Fibroblast of lung (primary cell): ENCODE data around the gene NPS. TPM values are rescaled to one million over a fixed set of nuclear protein-coding genes. Genes with fewer than 3 reads are reported as not detected.

Experiments
- DNase-seq, 2 donors: peaks; one replicate each; pipeline versions ENCODE4 v3.0.0 to v3.0.0-alpha.2; 2010; ENCODE audit warnings: low read depth in 2 of 2
- H2AFZ ChIP-seq: 2 replicates; pipeline ENCODE4 v1.5.1; 2012; ENCODE audit warnings: low read length, control low read depth, inconsistent platforms
- H3K27ac ChIP-seq: 2 replicates; pipeline ENCODE4 v1.5.1; 2011; ENCODE audit warnings: low read length, control low read depth; ENCODE audit not compliant: insufficient read depth
- H3K27me3 ChIP-seq: 2 replicates; pipeline ENCODE4 v1.5.1; 2011; ENCODE audit warnings: mild to moderate bottlenecking, low read length; ENCODE audit not compliant: control insufficient read depth, insufficient read depth
- H3K36me3 ChIP-seq: 2 replicates; pipeline ENCODE4 v1.5.1; 2011; ENCODE audit warnings: low read length; ENCODE audit not compliant: control insufficient read depth, insufficient read depth
- H3K4me1 ChIP-seq: 2 replicates; pipeline ENCODE4 v1.5.1; 2011; ENCODE audit warnings: low read length; ENCODE audit not compliant: control insufficient read depth, insufficient read depth; ENCODE audit errors: extremely low read depth
- H3K4me2 ChIP-seq: 2 replicates; pipeline ENCODE4 v1.5.1; 2011; ENCODE audit warnings: low read length, control low read depth; ENCODE audit not compliant: insufficient read depth; ENCODE audit errors: extremely low read depth
- H3K4me3 ChIP-seq, 4 experiments: fragments of 200-600 bp in 1 of 4; sonication (generic) in 1 of 4; replicated peaks in 1 of 4; 2 replicates each; pipeline ENCODE4 v1.5.1; 2011 to 2016; ENCODE audit warnings: low read length in 4 of 4, low read depth in 3 of 4, mild to moderate bottlenecking in 3 of 4, control low read depth in 2 of 4, inconsistent platforms in 1 of 4, mixed read lengths in 1 of 4; ENCODE audit not compliant: insufficient read depth in 1 of 4; ENCODE audit errors: control extremely low read depth in 1 of 4
- H3K79me2 ChIP-seq: 2 replicates; pipeline ENCODE4 v1.5.1; 2012; ENCODE audit warnings: mild to moderate bottlenecking, low read length, inconsistent platforms; ENCODE audit not compliant: control insufficient read depth, insufficient read depth
- H3K9ac ChIP-seq: 2 replicates; pipeline ENCODE4 v1.5.1; 2011; ENCODE audit warnings: mild to moderate bottlenecking, low read length, control low read depth; ENCODE audit not compliant: insufficient read depth
- H3K9me3 ChIP-seq: 2 replicates; pipeline ENCODE4 v1.5.1; 2012; ENCODE audit warnings: low read depth, low read length; ENCODE audit not compliant: control insufficient read depth, insufficient read depth
- H4K20me1 ChIP-seq: 2 replicates; pipeline ENCODE4 v1.5.1; 2011; ENCODE audit warnings: low read length; ENCODE audit not compliant: control insufficient read depth, insufficient read depth; ENCODE audit errors: extremely low read depth
- CTCF ChIP-seq, 2 donors: IDR thresholded peaks in 1 of 2; conservative IDR thresholded peaks in 1 of 2; 1 replicate in 1 of 2; 2 replicates in 1 of 2; pipeline ENCODE4 v1.5.1; 2011 to 2012; ENCODE audit warnings: low read length in 2 of 2, control low read depth in 1 of 2, inconsistent platforms in 1 of 2, low read depth in 1 of 2, mild to moderate bottlenecking in 1 of 2
- EZH2 ChIP-seq: IDR thresholded peaks from 2 replicates; pipeline ENCODE4 v1.5.1; 2012; ENCODE audit warnings: low read length, control low read depth, mild to moderate bottlenecking; ENCODE audit errors: missing control alignments
- polyA minus RNA-seq: library from RNA; depleted of rRNA, polyadenylated mRNA; stranded (reverse); fragments of >200 nt; gene quantifications from 2 replicates; pipeline ENCODE4 v1.2.3, GENCODE V29; 2011; ENCODE audit warnings: low replicate concordance
- polyA plus RNA-seq, 2 donors: library from polyadenylated mRNA; depleted of rRNA in 1 of 2; stranded (reverse) in 1 of 2; unstranded in 1 of 2; fragments of >200 nt; gene quantifications; 2 replicates each; pipeline ENCODE4 v1.2.1, GENCODE V29; 2011 to 2012; ENCODE audit warnings: missing spikeins in 1 of 2
- total RNA-seq: library from RNA; depleted of rRNA; stranded (reverse); fragments of >200 nt; gene quantifications from 2 replicates; pipeline ENCODE4 v1.2.1, GENCODE V29; 2014

Gene NPS
- total RNA-seq = not detected in 2 replicates
- polyA plus RNA-seq = not detected in 2 replicates
- polyA plus RNA-seq (2012) = not detected in 2 replicates
- not detected in 2 replicates for polyA minus RNA-seq

- TF ChIP-seq CTCF (conservative IDR thresholded peaks at IDR 0.05 in 1 of 2, IDR thresholded peaks at IDR 0.05 in 1 of 2; ENCODE audit: low read depth in 1 of 2, low read length in 2 of 2) = no peak
- TF ChIP-seq EZH2 = no peak
- Histone ChIP-seq H3K4me2 (no peak within 1 kb of the TSS), H3K4me1 (no peaks in the 10 kb centered on the region), H3K27ac (no peak within 1 kb of the TSS), H3K9ac (no peak within 1 kb of the TSS), H3K36me3 (no peaks in the 10 kb centered on the region), H2AFZ (no peak within 1 kb of the TSS), H3K79me2 (no peaks in the 10 kb centered on the region), H3K9me3 (no peaks in the 10 kb centered on the region), H4K20me1 (no peaks in the 10 kb centered on the region), H3K27me3 (no peaks in the 10 kb centered on the region), H3K4me3 (no peak within 1 kb of the TSS)
- no peak for DNase-seq
These were observed at the start of gene NPS for GRCh38 chr10:127549009-127549408. Gene NPS (plus strand): TSS chr10:127549309. CDS start chr10:127549369, 60 bp downstream.

DNA sequence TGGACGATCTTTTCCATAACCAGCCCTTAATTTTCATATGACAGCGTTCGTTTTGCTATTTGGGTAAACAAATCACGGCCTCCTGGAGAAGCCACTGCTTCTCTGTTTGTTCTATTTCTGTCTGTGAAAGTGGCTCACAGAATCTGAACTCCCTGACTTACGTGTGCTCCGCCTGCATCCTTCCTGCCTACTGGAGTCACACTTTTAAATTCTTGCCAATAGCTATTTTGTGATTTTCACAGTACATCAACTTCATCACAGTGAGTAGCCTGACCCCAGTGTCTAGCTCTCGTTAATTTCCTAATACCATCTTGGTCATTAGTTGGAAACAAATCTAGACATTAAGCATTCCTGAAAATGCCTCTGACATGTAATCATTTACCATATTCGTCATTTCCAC is 49.0 kb upstream of the NPS start:
- Histone ChIP-seq H4K20me1 (no peaks in the 10 kb centered on the region), H2AFZ (no peak overlapping the region)
- TF ChIP-seq EZH2 (no peak), CTCF (conservative IDR thresholded peaks at IDR 0.05 in 1 of 2, IDR thresholded peaks at IDR 0.05 in 1 of 2; ENCODE audit: low read depth in 1 of 2, low read length in 2 of 2) (no peak)

DNA sequence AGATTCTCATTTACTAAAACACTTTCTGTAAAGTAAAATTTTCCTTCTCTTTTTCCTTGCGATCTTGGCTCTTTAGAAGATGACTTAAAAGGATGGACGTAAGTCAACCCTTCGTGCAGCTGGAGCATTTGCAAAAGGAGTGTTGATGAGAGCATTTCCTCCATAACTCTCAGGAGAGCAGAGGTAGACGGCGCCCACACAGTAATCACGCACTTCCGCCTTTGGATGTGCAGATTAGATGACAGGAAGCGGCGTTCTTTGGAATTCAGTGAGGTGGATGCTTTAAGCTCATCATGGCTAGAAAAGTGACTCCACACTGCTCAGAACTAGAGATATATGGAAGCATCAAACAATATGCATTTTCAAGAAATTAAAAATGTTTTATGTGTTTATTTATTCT is 43.0 kb upstream of the NPS start:
- Histone ChIP-seq H3K79me2 (no peaks in the 10 kb centered on the region), H3K9me3 (no peaks in the 10 kb centered on the region), H3K36me3 (no peaks in the 10 kb centered on the region), H3K9ac (no peak overlapping the region), H3K27me3 (no peaks in the 10 kb centered on the region), H2AFZ (no peak overlapping the region), H3K27ac (no peak overlapping the region), H3K4me3 (no peak overlapping the region), H4K20me1 (no peaks in the 10 kb centered on the region), H3K4me2 (no peak overlapping the region), H3K4me1 (no peaks in the 10 kb centered on the region)
- TF ChIP-seq EZH2 (no peak), CTCF (conservative IDR thresholded peaks at IDR 0.05 in 1 of 2, IDR thresholded peaks at IDR 0.05 in 1 of 2; ENCODE audit: low read depth in 1 of 2, low read length in 2 of 2) (no peak)
- DNase-seq = no peak

More for the DNA sequence above, 49.0 kb upstream of the NPS start:
- Histone ChIP-seq H3K36me3 (no peaks in the 10 kb centered on the region), H3K9me3 (no peaks in the 10 kb centered on the region), H3K27ac (no peak overlapping the region), H3K4me3 (no peak overlapping the region), H3K79me2 (no peaks in the 10 kb centered on the region), H3K4me2 (no peak overlapping the region), H3K9ac (no peak overlapping the region), H3K27me3 (no peaks in the 10 kb centered on the region), H3K4me1 (no peaks in the 10 kb centered on the region)
- no peak for DNase-seq
